Hepatic stellate cell (primary cell): ENCODE data around the gene GATB.

Experiments used
- DNase-seq: peaks from one replicate; pipeline ENCODE4 v3.0.0; 2011; ENCODE audit warnings: low spot score

The GATB gene

DNA sequence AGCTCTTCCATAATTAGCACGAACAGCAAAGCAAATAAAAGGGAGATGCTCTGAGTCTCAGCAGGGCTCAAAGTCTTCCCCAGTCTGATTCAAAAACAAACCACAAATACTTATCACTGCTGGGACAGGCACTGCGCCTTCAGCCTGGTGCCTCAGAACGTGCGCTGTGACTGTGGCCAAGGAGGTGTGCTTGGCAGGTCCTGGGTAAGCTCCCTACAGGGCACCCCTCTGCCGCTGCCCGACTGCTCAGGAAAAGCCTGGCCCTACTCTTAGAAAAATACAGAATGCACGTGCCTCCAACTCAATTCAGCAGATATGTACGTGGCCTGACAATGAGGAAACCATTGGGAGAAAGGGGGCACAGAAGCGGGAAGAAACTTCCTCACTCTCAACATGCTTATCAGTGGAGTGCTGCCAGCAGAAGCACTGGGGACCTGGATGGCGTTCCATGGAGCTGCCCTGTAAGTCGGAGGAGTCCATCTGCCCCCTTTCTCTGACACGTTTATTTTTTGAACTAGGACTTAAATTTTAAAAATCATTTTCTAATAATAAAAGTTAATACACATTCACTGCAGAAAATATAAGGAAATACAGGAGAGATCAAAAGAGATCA, 86.8 kb downstream of the GATB start:
- DNase-seq, result no peak

DNA sequence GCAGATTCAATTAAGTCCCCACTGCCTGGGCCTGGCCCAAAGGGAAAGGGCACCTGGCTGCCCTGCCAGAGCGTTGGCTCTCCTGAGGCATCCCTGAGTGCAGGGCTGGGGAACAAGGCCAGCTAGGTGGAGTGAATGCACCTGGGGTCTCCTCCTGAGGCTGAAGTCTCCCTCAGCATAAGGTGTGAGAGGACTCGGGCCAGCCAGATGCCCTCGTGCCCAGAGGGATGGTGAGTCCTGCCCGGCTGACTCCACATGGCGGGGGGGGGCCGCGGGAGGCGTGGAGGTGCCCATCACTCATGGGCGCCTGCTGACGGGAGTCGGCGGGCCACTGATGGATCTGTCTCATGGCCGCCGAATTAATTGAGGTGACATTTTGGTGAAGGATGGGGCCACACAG, 87.8 kb downstream of the GATB start:
- no peak for DNase-seq

- no peak for DNase-seq
Observed at GRCh38 chr4:151671541-151672059, 89.2 kb downstream of the GATB start.

GRCh38 chr4:151670843-151671242, 90.0 kb downstream of the GATB start:
- DNase-seq, result no peak

GRCh38 chr4:151669990-151670389, 90.8 kb downstream of the GATB start:
- no peak for DNase-seq

GRCh38 chr4:151668689-151669402, 92.0 kb downstream of the GATB start:
- DNase-seq, result no peak

DNA sequence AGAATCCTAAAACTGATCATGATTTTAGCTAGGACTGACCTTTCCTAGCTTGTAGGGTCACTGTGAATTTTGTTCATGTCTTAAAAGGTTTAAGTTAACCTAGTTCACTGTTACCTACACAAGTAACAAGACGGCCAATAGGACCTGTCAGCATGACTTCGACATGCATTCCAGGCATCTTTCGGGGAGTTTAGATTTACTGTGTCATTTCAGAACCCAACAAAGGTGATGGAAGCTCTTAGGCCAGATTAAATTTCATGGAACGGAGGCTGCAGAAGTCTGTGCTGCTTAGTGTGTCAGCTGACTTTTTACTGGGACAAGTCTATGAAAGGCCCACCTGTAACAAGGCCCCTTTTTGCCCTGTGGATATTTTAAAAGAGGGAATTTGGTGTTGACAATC, 93.1 kb downstream of the GATB start:
- DNase-seq, result no peak

- DNase-seq, result no peak
Observed at GRCh38 chr4:151667048-151667447, 93.8 kb downstream of the GATB start.

DNA sequence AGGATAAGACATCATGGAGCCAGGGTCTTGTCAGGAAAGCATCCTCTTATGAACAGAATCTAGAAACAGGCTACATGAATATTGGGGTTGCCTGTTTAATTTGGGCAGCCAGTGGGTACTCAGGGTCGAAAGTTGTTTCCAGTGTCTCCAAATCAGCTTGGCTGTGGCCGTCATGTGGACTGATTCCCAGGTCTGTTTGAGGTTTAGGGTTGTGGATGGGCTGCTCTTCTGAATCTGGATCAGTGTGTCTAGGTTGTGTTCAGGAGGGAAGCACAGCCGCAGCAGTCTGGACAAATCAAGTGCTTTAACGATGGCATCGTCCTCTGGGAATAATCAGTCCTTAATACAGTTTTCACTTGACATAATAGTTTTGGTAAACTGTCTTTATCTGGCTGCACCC, 94.3 kb downstream of the GATB start:
- no peak for DNase-seq

DNA sequence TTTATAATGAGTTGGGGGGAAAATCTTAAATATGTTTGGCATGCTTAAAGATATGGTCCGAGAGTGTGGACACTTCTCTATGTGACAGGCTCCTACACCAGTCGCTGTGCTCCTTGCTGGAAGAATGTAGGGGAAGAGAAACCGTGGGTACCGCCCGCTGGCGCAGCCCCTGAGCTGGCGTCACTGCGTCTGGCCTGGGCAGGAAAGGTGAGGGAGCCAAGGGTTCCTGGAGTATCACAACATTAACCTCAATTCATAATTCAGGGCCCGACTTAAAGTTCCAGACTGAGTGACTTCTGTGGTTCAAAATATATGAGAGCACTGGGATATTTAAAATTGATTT, 95.1 kb downstream of the GATB start:
- no peak for DNase-seq

DNA sequence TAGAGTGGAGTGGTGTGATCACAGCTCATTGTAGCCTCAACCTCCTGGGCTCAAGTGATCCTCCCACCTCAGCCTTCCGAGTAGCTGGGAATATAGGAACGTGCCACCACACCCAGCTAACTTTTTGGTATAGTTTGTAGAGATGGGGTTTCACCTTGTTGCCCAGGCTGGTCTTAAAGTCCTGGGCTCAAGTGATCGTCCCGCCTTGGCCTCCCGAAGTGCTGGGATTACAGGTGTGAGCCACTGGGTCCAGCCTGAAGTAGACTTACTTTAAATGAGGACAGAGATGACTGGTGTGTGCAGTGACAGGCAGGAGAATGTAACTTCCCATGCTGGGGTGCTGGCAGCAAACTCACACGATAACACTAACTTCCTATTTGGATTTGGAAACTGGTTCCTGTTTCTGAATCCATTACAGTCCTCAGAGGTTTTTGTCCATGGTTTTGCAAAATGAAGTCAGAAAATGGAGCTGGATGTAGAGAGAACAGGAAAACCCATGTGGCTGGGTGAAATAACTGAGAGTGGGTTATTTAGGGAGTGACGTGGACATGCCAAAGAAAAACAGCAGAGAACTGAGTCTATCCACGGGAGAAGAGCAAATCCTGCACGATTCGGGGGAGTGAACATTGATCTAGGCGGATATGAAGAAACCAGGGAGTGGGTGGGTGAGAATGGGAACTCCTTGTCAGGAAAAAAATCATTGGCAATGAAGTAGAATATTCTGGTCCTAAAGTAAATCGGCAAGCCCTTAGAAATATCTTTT, 95.6 kb downstream of the GATB start:
- no peak for DNase-seq

DNA sequence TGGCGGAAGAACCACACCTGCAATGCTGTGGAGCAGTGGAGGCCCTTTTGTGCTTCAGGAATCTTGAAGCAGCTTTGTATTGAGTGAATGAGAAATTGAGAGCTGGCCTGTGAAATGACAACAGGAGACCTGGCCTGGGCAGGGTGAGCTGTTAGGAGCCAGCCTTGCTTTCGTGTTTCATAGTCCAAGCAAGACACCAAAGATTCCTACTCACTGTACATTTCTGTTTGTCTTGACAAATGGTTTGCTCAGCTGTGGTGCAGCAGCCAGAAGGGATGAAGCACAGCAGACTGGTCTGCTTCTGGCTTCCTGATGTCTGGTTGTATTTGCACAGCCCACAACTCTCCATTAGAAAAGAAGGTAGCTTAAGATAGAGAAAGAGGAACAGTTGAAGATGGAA, 96.5 kb downstream of the GATB start:
- no peak for DNase-seq

DNA sequence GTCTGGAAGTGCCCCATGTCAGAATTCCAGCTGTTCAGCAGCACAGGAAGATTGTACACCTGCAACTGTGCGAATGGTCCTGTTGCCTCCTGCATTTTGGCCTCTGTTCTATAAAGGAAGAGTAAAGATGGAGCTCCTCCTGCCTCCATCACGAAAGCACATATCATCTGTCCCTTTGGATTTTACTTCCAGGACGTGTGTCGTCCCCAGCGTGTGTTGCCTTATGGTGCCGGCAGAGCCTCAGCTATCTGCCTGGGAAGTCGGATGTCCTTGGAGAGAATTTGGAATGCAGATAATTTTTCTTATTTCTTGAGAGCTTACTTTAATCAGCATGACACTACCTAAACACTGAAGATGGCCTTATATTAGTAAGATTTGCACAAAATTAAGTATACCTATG, 97.7 kb downstream of the GATB start:
- no peak for DNase-seq

- DNase-seq, result no peak
Observed at GRCh38 chr4:151661873-151662272, 98.9 kb downstream of the GATB start.

DNA sequence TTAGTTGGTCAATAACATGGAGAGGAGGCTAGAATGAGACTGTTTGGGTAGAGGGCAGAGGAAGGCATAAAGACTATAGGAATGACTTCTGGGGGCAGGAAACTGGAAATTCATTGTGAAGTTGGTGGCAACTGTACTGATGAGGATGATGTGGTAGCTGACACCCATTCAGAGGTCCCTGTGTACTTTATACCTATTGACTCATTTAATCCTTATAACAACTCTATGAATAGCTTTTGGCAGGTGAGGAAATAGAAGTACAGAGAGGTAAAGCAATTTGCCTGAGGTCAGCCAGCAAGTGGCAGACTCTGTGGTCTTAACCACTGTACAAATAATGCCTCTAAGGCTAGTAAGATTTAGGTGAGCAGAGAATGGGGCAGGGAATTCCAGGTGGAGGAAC, 100.1 kb downstream of the GATB start:
- DNase-seq, result no peak

- no peak for DNase-seq
Observed at GRCh38 chr4:151659601-151660364, 101.0 kb downstream of the GATB start.

DNA sequence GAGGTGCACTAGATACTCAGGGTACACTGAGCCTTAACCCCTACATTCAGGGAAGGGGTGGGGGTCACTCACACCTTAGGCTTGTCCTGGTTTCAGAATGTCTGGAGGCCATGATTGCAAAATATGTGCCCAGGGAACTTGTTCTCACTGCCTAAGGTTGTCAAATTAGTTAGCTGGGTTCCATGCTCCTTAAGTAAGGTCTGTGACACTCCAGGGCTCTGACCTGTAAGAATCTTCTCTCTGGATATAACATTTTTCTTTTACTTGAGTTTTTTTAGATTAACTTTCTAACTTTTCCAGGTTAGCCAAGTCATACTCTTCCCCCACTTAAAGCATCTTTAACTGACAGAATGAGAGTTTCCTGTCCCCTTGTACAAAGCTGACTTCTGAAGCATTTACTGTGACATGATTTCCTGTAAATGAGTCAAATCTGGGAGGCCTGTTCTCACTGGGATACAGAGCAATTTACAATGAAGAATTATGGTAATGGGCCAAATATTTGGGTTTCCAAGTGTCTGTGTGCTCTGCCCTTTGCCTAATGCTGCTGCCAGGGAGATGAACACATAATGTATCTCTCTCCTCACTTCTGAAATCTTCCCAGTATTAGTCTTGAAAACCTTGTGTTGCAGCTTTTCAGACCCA, 101.7 kb downstream of the GATB start:
- DNase-seq, result no peak

DNA sequence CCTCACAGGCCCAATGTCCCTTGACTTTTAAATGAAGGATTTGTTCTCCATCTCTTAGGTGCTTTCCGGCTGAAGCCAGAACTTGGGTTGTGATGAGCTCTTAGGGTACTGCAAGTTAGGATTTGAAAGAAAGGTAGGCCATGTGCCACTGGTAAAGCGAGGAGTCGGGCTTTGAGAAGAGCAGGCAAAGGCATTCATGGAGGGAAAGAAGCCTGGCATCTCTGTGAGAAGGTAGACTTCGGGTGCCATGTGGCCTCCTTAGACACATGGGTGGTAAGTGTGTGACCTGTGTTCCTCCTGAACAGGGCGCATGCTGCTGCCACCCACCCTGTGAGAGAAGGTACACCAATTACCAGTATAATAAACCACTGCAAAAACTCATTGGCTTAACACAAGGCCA, 102.9 kb downstream of the GATB start:
- DNase-seq, result no peak

DNA sequence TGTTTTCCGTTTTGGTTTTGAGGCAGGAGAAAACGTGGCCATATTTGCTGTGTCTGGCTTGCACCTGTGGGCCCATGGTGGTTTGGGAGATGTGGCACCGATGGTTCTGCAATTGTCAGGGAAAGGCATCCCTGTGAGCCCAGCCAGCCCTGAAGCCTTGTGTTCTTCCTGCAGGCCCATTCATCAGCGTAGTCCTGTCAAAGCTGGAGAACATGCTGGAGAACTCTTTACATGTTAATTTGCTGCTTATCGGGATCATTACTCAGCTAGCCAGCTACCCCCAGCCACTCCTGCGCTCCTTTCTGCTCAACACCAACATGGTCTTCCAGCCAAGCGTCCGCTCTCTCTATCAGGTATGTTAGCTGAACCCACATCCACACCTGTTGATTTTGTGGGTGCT, 104.7 kb downstream of the GATB start:
- no peak for DNase-seq

- no peak for DNase-seq
Observed at GRCh38 chr4:151653548-151653918, 107.3 kb downstream of the GATB start.

DNA sequence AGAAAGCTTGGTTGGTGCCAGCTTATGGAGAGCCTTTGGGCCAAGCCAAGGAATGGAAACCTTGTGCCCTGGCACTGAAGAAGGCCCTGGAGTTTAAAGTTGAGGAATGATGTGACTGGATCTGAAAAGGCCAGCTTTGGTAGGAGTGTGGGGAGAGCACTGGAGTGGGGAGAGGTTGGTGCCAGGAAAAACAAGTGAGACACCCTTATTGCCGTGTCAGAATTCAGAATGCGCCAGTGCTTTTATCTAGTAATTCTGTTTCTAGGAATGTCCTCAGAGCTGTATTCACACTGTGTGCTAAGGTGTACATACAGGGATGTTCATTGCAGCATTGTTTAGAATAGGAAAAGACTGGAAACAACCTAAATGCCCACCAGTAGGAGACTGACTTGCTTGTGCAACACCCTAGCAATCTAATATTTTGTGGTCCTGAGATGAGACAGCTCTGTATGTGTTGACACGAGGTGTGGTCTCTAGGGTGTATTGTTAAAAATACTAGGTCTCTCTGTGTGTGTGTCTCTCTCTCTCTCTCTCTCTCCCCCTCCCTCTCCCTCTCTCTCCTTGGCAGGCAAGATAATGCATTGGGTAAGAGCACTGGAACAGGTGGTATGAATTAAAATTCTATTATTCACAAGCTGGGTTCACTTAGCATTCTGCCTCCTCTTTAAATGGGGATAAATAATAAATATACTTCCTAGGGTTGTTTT, 107.8 kb downstream of the GATB start:
- DNase-seq, result no peak
